HG03135 (cell line): ENCODE measurements around the gene CLEC16A.
A peak's percentile ranks its signal among the peaks of the same experiment; 100 is the strongest.
"Not testable (repeated sequence)": the region's sequence is repeated elsewhere in the genome, so short reads cannot be mapped to it uniquely, and the experiment has no call there.

Source experiments
- ATAC-seq: cut with Tn5 transposase; IDR thresholded peaks from one replicate; pipeline ENCODE4 v1.9.1; 2021; ENCODE audit warnings: mild to moderate bottlenecking, moderate library complexity; ENCODE audit not compliant: unreplicated experiment

Gene CLEC16A

GRCh38 chr16:11205754-11206581, 261.6 kb downstream of the CLEC16A start:
- ATAC-seq: no peak

GRCh38 chr16:11207646-11208045, 263.3 kb downstream of the CLEC16A start:
- ATAC-seq: no peak

DNA sequence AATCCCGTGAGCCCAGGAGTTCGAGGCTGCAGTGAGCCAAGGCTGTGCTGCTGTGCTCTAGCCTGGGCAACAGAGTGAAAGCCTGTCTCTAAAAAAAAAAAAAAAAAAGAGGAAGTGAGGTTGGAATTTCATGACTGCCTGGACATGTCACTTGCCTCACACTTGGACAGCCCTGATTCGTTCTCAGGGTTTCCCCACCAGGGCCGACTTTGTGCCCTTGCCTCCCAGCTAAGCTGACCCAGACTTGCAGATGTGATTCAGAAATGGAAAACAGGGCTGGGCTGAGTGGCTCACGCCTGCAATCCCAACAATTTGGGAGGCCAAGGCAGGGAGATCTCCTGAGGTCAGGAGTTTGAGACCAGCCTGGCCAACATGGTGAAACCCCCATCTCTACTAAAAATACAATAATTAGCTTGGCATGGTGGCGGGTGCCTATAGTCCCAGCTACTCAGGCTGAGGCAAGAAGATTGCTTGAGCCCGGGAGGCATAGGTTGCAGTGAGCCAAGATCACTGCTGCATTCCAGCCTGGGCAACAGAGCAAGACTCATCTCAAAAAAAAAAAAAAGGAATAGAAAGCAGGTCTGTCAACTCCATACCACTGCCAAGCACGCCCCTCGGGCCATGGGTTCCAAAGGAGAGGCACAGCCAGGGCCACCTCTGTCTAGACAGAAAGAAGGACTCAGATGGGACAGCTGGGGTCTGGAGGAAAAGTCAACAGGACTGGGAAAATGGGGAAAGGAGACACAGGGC, 264.7 kb downstream of the CLEC16A start:
- no peak for ATAC-seq

- no peak for ATAC-seq
These were observed 265.9 kb downstream of the CLEC16A start for GRCh38 chr16:11210260-11210659.

DNA sequence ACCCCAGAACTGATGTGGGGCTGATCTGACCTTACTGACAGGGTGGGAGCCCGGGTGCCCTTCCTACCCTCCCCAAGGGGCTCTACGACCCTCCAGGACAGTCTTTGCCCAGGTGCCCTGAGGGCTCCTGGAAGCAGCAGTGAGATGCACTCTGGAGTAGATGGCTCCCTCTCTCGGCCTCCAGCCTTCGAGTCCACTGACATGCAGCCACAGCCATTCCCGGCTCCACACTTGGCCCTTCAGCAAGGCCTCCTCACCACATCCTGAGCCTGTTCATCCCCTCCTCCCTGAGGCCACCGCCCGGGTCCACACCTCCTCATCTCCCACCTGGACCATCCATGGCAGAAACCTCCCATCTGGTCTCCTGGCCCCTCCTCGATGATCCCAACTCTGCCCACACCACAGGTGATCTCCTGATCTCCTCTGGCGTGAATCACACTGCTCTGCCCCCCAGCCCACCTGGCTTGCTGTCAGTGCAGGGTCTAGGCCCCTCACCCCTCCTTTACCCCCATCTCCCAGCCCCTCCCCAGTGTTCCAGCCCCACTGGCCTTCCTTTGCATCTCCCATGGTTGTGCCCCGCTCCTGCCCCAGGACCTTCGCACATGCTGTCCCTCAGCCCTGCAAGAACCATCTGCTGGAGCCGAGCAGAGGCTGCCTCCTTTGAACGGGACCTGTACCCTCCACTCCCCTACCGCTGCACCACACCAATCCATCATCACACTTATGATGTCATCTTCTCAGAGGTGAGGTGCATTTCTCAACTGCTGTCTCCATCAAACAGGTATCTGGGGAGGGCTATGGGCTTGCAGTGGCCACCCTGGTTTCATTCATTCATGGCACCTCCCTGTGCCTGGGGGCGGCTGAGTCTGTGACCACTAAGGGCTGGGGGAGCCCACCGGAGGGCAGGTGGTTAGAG, 267.0 kb downstream of the CLEC16A start:
- no peak for ATAC-seq

DNA sequence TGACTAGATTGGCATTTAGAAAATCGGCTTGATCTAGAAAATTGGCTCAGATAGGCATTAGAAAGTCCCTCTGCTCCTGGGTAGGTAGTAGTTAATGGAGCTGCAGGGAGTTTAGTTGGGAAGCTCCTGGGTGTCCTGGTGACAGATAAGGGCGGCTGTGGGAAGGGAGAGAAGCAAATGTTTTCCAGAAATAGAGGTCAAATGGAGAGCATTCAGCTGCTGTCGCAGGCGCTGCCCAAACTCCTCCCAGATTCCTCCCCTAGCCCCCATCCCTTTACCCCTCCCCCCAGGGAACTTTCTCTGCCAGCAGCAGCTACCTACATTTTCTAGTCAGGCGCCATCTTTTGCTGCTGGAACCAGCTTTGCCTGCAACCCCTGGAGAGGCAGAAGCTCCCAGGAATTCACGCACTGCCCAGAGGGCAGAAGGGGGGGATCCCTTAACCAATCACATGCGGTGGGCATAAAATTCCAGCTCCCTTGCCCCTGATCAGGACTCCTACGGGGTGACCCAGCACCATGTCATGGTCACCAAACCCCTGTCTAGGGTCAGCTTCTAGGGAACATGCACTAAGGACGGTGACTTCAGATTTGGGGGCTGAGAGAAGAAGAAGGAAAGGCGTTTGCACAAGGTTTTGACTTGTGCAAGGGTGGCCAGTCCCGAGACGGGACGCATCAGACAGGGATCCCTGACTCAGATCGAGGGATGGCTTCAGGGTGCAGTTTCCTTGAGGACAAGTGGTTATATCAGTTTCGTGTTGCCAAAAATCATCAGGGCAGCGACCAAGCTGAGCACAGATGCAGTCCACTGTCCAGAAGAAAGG, 267.8 kb downstream of the CLEC16A start:
- ATAC-seq: no peak

DNA sequence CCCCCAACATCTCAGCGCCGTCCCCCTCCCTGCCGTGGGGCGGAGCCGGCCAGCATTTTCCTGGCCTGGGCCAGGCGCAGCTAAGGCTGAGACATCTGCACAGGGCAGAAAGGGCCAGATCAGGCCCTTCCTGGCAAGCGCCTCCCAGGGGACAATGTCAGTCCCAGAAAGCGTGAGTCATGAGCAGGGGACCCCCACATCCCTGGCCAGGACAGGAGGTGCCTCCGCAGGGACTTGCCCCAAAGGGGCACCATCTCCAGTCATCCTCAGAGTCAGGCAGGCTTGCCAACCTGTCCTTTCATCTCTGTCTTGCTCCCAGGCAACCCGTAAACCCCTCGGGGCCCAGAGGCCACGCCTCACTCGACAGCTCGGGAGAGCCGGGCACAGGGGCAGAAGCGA, 268.4 kb downstream of the CLEC16A start:
- no peak for ATAC-seq

GRCh38 chr16:11213373-11213772, 269.0 kb downstream of the CLEC16A start:
- no peak for ATAC-seq

GRCh38 chr16:11213799-11214198, 269.4 kb downstream of the CLEC16A start:
- ATAC-seq: no peak

DNA sequence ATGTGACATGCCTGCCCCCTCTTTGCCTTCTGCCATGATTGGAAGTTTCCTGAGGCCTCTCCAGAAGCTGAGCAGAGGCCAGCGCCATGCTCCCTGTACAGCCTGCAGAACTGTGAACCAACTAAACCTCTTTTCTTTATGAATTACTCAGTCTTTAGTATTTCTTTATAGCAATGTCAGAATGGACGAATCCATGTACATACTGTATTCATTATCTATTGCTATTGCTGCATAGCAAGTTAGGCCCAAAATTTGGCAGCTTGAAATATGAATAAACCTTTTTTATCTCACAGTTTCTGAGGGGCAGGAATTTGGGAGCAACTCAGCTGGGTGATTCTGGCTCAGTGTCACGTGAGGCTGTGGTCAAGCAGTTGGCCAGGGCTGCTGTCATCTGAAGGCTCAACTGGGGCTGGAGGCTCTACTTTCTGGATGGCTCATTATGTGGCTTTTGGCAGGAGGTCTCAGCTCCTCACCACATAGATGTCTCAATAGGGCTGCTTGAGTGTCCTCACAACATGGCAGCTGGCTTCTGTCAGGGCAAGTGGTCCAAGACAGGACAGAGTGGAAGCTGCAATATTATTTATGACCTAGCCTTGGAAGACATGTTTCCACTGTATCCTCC, 271.7 kb downstream of the CLEC16A start:
- no peak for ATAC-seq

DNA sequence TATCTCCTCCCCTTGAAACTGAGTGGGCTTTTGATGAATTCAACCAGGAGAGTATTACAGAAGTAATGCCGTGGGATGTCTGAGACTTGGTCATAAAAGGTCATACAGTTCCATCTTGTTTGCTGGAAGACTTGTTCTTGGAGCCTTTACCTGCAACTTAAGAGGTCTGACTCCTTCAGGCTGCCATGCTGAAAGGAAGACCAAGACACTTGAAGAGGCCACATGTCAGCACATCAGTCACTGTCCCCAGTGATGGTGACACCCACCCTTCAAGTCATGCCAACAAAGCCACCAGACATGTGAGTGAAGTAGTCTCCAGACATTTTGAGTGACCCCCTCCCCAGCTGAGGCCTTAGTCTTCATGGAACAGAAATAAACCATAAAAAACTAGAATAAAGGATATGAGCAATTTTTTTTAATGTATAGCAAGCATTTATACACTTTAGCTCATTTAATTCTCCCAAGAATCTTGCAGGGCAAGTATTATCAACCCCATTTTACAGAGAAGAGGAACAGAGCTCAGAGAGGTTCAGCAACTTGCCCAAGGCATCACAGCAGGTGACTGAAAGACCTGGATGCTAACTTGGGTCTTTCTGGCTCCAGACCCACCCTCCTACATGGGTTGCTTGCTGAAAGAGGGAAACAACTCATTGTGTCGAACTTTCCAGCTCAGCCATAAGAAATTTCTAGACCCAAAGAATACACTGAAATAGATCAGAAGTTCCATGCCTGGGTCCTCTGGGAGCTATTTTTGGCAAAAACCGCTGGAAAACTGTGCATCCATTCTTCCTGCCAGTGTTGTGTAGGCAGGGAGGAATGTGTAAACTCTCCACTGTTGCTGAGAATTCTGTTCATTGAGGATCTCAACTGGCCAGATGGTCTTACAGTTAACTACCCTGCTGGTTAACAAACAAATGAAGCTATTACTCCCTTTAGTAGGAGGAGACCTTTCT, 273.6 kb downstream of the CLEC16A start:
- ATAC-seq: no peak

DNA sequence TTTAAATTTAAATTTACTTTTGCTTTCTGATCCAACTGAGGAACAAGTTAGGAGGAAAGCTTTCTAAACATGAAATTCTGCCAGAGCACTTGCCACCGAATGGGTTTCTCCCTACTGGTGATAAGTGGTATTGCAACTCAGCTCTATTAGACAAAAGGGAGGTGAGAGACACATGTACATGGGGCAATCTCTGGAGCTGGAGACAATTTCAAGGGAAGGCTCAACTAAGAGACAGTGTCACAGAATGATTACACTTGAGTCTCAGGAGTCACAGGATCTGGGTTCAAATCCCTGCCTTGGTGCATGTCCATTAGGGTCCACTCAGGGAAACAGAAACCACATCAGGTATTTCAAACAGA, 274.2 kb downstream of the CLEC16A start:
- no peak for ATAC-seq

DNA sequence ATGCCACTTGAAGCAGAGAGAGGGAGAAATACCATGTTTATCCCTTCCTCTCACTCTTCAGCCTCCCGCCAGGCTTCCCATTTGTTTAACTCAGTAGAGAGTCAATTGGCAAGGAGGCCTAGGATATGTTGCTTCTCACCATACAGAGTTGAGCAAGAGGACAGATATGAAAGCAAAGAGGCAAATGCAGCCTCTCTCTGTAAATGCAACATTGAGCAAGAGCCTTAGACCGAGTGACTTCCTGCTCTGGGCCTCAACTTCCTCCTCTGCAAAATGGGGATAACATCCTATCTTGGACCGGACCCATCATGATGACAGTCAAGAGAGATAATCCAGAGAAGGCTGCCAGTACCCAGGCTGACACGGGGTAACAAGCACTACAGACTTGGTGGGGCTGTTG, 274.8 kb downstream of the CLEC16A start:
- no peak for ATAC-seq

DNA sequence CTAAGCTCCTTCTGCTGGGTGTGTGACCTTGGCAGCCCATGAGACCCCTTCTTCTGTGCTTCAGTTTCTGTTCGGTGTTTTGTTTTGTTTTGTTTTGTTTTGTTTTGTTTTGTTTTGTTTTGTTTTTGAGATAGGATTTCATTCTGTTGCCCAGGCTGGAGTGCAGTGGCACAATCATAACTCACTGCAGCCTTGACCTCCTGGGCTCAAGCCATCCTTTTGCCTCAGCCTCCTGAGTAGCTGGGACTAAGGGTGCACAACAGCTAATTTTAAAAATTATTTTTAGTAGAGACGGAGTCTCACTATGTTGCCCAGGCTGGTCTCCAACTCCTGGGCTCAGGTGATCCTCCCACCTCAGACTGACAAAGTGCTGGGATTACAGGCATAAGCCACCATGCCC, 276.1 kb downstream of the CLEC16A start:
- ATAC-seq: not testable (repeated sequence)

DNA sequence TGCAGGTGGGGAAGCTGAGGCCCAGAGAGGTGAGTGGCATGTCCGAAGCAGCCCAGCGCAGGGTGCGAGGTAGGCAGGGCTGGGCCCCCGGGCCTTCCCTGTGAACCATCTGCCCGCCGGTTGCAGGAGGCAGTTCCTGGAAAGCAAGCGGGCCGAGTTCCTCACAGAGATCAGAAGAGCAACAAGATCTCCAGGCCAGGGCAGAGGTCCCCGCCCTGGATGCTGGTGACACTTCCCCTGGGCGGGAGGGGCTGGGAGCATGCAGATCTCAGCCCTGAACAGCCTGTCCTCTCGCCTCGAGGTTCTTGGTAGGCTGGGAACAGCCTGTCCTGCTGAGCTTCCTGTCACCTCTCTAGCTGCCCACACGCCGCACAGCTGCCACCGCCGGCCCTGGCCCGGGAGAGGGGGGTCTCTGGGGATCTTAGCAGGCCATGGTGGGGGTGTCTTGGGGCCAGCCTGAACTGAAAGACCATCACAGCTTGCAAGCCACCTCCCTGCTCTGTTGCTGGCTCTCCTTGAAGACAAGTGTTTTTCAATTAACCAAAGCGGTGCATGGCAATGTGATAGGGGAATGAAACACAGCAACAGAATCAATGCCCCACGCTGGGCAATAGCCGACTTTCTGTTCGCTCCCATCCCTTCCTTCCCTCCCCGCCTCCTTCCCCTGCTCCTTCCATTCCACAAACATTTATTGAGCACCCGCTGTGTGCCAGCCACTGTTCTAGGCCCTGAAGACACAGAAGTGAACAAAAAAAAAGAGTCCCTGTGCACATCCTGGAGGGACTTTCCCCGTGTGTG, 279.9 kb downstream of the CLEC16A start:
- no peak for ATAC-seq

GRCh38 chr16:11224894-11225676, 280.7 kb downstream of the CLEC16A start:
- peak; percentile 82 for ATAC-seq
